Caco-2 (cell line): ENCODE data around the gene TPM2. TPM values are rescaled to one million over a fixed set of nuclear protein-coding genes. Genes with fewer than 3 reads are reported as not detected.

Experiments
- BruUV-seq: library from RNA; stranded (reverse); fragments of 400-500 nt; replicated peaks from 2 replicates; lab custom pipeline; 2021; lab: Mats Ljungman, UMichigan
- CTCF ChIA-PET: fragments of 300-600 bp; sonication (Branson Sonifier 250); formaldehyde crosslinking; loops from one replicate; lab custom pipeline; 2022; ENCODE audit warnings: antibody characterized with exemption; lab: Charles Lee
- POLR2A ChIA-PET: fragments of 300-600 bp; sonication (Branson Sonifier 250); formaldehyde crosslinking; loops from one replicate; lab custom pipeline; 2022; ENCODE audit warnings: antibody characterized with exemption; lab: Charles Lee
- DNase-seq, 2 experiments: peaks; one replicate each; pipeline versions ENCODE4 v3.0.0 to v3.0.0-alpha.2; 2020 to 2022
- H3K27me3 ChIP-seq: replicated peaks from 2 replicates; pipeline ENCODE4 v1.6.0; 2011; ENCODE audit warnings: low read length; ENCODE audit not compliant: control insufficient read depth, insufficient read depth
- H3K36me3 ChIP-seq: 2 replicates; pipeline ENCODE4 v1.5.1; 2011; ENCODE audit warnings: low read length; ENCODE audit not compliant: control insufficient read depth, insufficient read depth
- H3K4me1 ChIP-seq: fragments of 250-450 bp; sonication (Bioruptor Pico); 2 replicates; pipeline ENCODE4 v1.5.1; 2020; ENCODE audit warnings: mild to moderate bottlenecking
- H3K4me3 ChIP-seq: 2 replicates; pipeline ENCODE4 v1.5.1; 2011; ENCODE audit warnings: low read depth, mild to moderate bottlenecking, control low read depth, low read length
- H3K9me3 ChIP-seq: fragments of 250-450 bp; sonication (Bioruptor Pico); 2 replicates; pipeline ENCODE4 v1.5.1; 2020; ENCODE audit warnings: mild to moderate bottlenecking, moderate library complexity
- H3K27ac Mint-ChIP-seq: one replicate; pipeline ENCODE4 v1.8.0; 2022; ENCODE audit warnings: mixed read lengths; ENCODE audit not compliant: unreplicated experiment
- H3K27me3 Mint-ChIP-seq: one replicate; pipeline ENCODE4 v1.8.0; 2022; ENCODE audit warnings: mixed read lengths; ENCODE audit not compliant: insufficient read depth, unreplicated experiment
- H3K36me3 Mint-ChIP-seq: one replicate; pipeline ENCODE4 v1.8.0; 2022; ENCODE audit warnings: mild to moderate bottlenecking, mixed read lengths; ENCODE audit not compliant: insufficient read depth, unreplicated experiment
- H3K4me1 Mint-ChIP-seq: one replicate; pipeline ENCODE4 v1.8.0; 2022; ENCODE audit warnings: low read depth, mixed read lengths; ENCODE audit not compliant: unreplicated experiment
- H3K4me3 Mint-ChIP-seq: one replicate; pipeline ENCODE4 v1.8.0; 2022; ENCODE audit warnings: mild to moderate bottlenecking, moderate library complexity, mixed read lengths; ENCODE audit not compliant: unreplicated experiment
- H3K9me3 Mint-ChIP-seq: one replicate; pipeline ENCODE4 v1.8.0; 2022; ENCODE audit warnings: mixed read lengths; ENCODE audit not compliant: unreplicated experiment
- intact Hi-C: fragments of 100-400 bp; cut with micrococcal nuclease; formaldehyde crosslinking; loops from one replicate; pipeline ENCODE4 v1.10.0; 2022; ENCODE audit not compliant: unreplicated experiment
- total RNA-seq: library from RNA; stranded (reverse); gene quantifications from 2 replicates; pipeline ENCODE4 v1.2.3, GENCODE V29; 2022
- TF ChIP-seq, protein P1 (sequence below), 2 experiments: fragments of 200-600 bp in 1 of 2; IDR thresholded peaks; 1 replicate in 1 of 2; 2 replicates in 1 of 2; pipeline versions ENCODE4 v1.5.1 to v1.8.0; 2011 to 2022; ENCODE audit warnings: antibody characterized with exemption in 1 of 2, control low read depth in 1 of 2, inconsistent platforms in 1 of 2, low read depth in 1 of 2, low read length in 1 of 2, mild to moderate bottlenecking in 1 of 2, moderate library complexity in 1 of 2; ENCODE audit not compliant: insufficient read depth in 1 of 2, severe bottlenecking in 1 of 2, unreplicated experiment in 1 of 2

The TPM2 gene
- total RNA-seq, 1 experiment from 2014 or later, result 21.8 TPM

GRCh38 chr9:35717132-35717870 lies 27.6 kb upstream of the TPM2 start:
- Mint-ChIP-seq H3K27ac (no peak overlapping the region), H3K4me1 (no peaks in the 10 kb centered on the region), H3K36me3 (peaks cover 70% of the 10 kb centered on the region), H3K4me3 (no peak overlapping the region), H3K27me3 (no peaks in the 10 kb centered on the region), H3K9me3 (no peaks in the 10 kb centered on the region)
- no TSS peak for BruUV-seq
- H3K27me3 ChIP-seq, result no peaks in the 10 kb centered on the region
- TF ChIP-seq, protein P1, sequence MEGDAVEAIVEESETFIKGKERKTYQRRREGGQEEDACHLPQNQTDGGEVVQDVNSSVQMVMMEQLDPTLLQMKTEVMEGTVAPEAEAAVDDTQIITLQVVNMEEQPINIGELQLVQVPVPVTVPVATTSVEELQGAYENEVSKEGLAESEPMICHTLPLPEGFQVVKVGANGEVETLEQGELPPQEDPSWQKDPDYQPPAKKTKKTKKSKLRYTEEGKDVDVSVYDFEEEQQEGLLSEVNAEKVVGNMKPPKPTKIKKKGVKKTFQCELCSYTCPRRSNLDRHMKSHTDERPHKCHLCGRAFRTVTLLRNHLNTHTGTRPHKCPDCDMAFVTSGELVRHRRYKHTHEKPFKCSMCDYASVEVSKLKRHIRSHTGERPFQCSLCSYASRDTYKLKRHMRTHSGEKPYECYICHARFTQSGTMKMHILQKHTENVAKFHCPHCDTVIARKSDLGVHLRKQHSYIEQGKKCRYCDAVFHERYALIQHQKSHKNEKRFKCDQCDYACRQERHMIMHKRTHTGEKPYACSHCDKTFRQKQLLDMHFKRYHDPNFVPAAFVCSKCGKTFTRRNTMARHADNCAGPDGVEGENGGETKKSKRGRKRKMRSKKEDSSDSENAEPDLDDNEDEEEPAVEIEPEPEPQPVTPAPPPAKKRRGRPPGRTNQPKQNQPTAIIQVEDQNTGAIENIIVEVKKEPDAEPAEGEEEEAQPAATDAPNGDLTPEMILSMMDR (IDR thresholded peaks at IDR 0.05; ENCODE audit: insufficient read depth in 1 of 2, low read depth in 1 of 2, low read length in 1 of 2, severe bottlenecking in 1 of 2, unreplicated experiment in 1 of 2), result no peak
- intact Hi-C loops, result no loop called here
- H3K4me1 ChIP-seq, result no peaks in the 10 kb centered on the region
- ChIA-PET CTCF (interaction anchor here (0.8 kb wide), 1 partner anchor 21 kb away, joined by 3 read pairs; no protein-coding TSS in a partner anchor), POLR2A (no interaction called here)
- H3K36me3 ChIP-seq, result peaks cover 8% of the 10 kb centered on the region
- H3K9me3 ChIP-seq, result no peaks in the 10 kb centered on the region
- DNase-seq, result no peak
- no peak overlapping the region for H3K4me3 ChIP-seq

- Histone ChIP-seq H3K4me1 (no peaks in the 10 kb centered on the region), H3K36me3 (peaks cover 8% of the 10 kb centered on the region), H3K27me3 (no peaks in the 10 kb centered on the region), H3K9me3 (no peaks in the 10 kb centered on the region), H3K4me3 (no peak overlapping the region)
- peaks cover 60% of the 10 kb centered on the region for H3K36me3 Mint-ChIP-seq
- ChIA-PET CTCF (interaction anchor here (0.8 kb wide), 1 partner anchor 20 kb away, joined by 3 read pairs; no protein-coding TSS in a partner anchor), POLR2A (no interaction called here)
- no peaks in the 10 kb centered on the region for H3K9me3 Mint-ChIP-seq
- no TSS peak for BruUV-seq
- H3K27me3 Mint-ChIP-seq, result no peaks in the 10 kb centered on the region
- DNase-seq, result no peak
- intact Hi-C loops, result no loop called here
- H3K4me1 Mint-ChIP-seq, result no peaks in the 10 kb centered on the region
- H3K27ac Mint-ChIP-seq, result no peak overlapping the region
- TF ChIP-seq, protein P1 (IDR thresholded peaks at IDR 0.05; ENCODE audit: insufficient read depth in 1 of 2, low read depth in 1 of 2, low read length in 1 of 2, severe bottlenecking in 1 of 2, unreplicated experiment in 1 of 2), result peak in 1 of 2 experiments; percentile 5
- no peak overlapping the region for H3K4me3 Mint-ChIP-seq
Measured at GRCh38 chr9:35716230-35716629, 26.5 kb upstream of the TPM2 start.

- intact Hi-C loops, result no loop called here
- no peaks in the 10 kb centered on the region for H3K27me3 ChIP-seq
- ChIA-PET CTCF (interaction anchor here (1.0 kb wide), 1 partner anchor 13 kb away, joined by 3 read pairs; no protein-coding TSS in a partner anchor), POLR2A (no interaction called here)
- no peaks in the 10 kb centered on the region for H3K9me3 ChIP-seq
- peaks cover 60% of the 10 kb centered on the region for H3K36me3 Mint-ChIP-seq
- H3K4me1 Mint-ChIP-seq, result no peaks in the 10 kb centered on the region
- no peaks in the 10 kb centered on the region for H3K4me1 ChIP-seq
- no TSS peak for BruUV-seq
- TF ChIP-seq, protein P1 (IDR thresholded peaks at IDR 0.05; ENCODE audit: insufficient read depth in 1 of 2, low read depth in 1 of 2, low read length in 1 of 2, severe bottlenecking in 1 of 2, unreplicated experiment in 1 of 2), result no peak
- no peak overlapping the region for H3K4me3 Mint-ChIP-seq
- H3K4me3 ChIP-seq, result no peak overlapping the region
- no peak for DNase-seq
- no peaks in the 10 kb centered on the region for H3K27me3 Mint-ChIP-seq
- H3K9me3 Mint-ChIP-seq, result no peaks in the 10 kb centered on the region
- peaks cover 10% of the 10 kb centered on the region for H3K36me3 ChIP-seq
- H3K27ac Mint-ChIP-seq, result no peak overlapping the region
Measured at GRCh38 chr9:35714579-35715252, 25.0 kb upstream of the TPM2 start.
